HCT116 (cell line): ENCODE measurements around the gene CPSF7. TPM values are rescaled to one million over a fixed set of nuclear protein-coding genes. Genes with fewer than 3 reads are reported as not detected.

Experiments
- ATAC-seq: fragments of 200-7000 bp; cut with Tn5 transposase; 2 replicates; pipeline ENCODE4 v1.9.1; 2020; ENCODE audit warnings: mild to moderate bottlenecking, moderate library complexity
- BruUV-seq: library from RNA; stranded (reverse); fragments of 400-500 nt; replicated peaks from 2 replicates; lab custom pipeline; 2021; lab: Mats Ljungman, UMichigan
- CTCF ChIA-PET: fragments of 300-600 bp; sonication (Branson Sonifier 250); formaldehyde crosslinking; loops from one replicate; lab custom pipeline; 2021; ENCODE audit warnings: antibody characterized with exemption; lab: Charles Lee
- POLR2A ChIA-PET: fragments of 300-600, 350-600 bp; sonication (Branson Sonifier 250); formaldehyde crosslinking; loops from one replicate; lab custom pipeline; 2021; ENCODE audit warnings: antibody characterized with exemption; lab: Charles Lee
- RAD21 ChIA-PET, 2 experiments: fragments of 300-600 bp; sonication (Branson Sonifier 250); formaldehyde crosslinking; loops; one replicate each; lab custom pipeline; 2023; ENCODE audit warnings: low total read pairs in 2 of 2; ENCODE audit not compliant: uncharacterized antibody in 2 of 2, unreplicated experiment in 2 of 2, low non-redundant PET in 1 of 2; lab: Charles Lee
- DNase-seq: peaks from one replicate; pipeline ENCODE4 v3.0.0-alpha.2; 2010; ENCODE audit warnings: low read depth, low spot score
- H2AFZ ChIP-seq: fragments of 200-600 bp; shearing (Covaris generic), sonication (generic); 2 replicates; pipeline ENCODE4 v1.6.1; 2017; ENCODE audit warnings: low read depth, mixed run types, mixed read lengths, antibody characterized with exemption, low read length; ENCODE audit not compliant: poor library complexity, severe bottlenecking
- H3K27ac ChIP-seq: 2 replicates; pipeline ENCODE4 v1.5.1; 2012; ENCODE audit warnings: low read depth, low read length
- H3K27me3 ChIP-seq: fragments of 200-600 bp; sonication (generic); 2 replicates; pipeline ENCODE4 v1.6.1; 2016; ENCODE audit warnings: mixed run types, low read length, mixed read lengths; ENCODE audit not compliant: insufficient read depth
- H3K36me3 ChIP-seq, 2 experiments: fragments of 200-500 bp in 1 of 2; fragments of 200-600 bp in 1 of 2; sonication (Bioruptor generic) in 1 of 2; sonication (generic) in 1 of 2; 2 replicates each; pipeline versions ENCODE4 v1.5.1 to v1.6.1; 2014 to 2016; ENCODE audit warnings: low read length in 2 of 2, inconsistent platforms in 1 of 2, mixed read lengths in 1 of 2, mixed run types in 1 of 2; ENCODE audit not compliant: insufficient read depth in 2 of 2, control insufficient read depth in 1 of 2
- H3K4me1 ChIP-seq, 2 experiments: fragments of 200-600 bp in 1 of 2; sonication (generic) in 1 of 2; 2 replicates each; pipeline versions ENCODE4 v1.5.1 to v1.6.1; 2012 to 2017; ENCODE audit warnings: low read length in 2 of 2, inconsistent platforms in 1 of 2, mild to moderate bottlenecking in 1 of 2, mixed read lengths in 1 of 2, mixed run types in 1 of 2, moderate library complexity in 1 of 2; ENCODE audit not compliant: insufficient read depth in 2 of 2, control insufficient read depth in 1 of 2
- H3K4me2 ChIP-seq: fragments of 200-600 bp; sonication (generic); 2 replicates; pipeline ENCODE4 v1.6.1; 2017; ENCODE audit warnings: mixed run types, low read length, mixed read lengths
- H3K4me3 ChIP-seq, 2 experiments: fragments of 200-600 bp in 1 of 2; sonication (generic) in 1 of 2; replicated peaks in 1 of 2; 2 replicates each; pipeline ENCODE4 v1.5.1; 2011 to 2016; ENCODE audit warnings: low read length in 2 of 2, control low read depth in 1 of 2, low read depth in 1 of 2, mild to moderate bottlenecking in 1 of 2, mixed read lengths in 1 of 2, mixed run types in 1 of 2
- H3K79me2 ChIP-seq: fragments of 200-600 bp; sonication (generic); 2 replicates; pipeline ENCODE4 v1.6.1; 2017; ENCODE audit warnings: mild to moderate bottlenecking, mixed run types, low read length, moderate library complexity, mixed read lengths; ENCODE audit not compliant: insufficient read depth
- H3K9ac ChIP-seq: fragments of 200-600 bp; sonication (generic); 2 replicates; pipeline ENCODE4 v1.6.1; 2016; ENCODE audit warnings: low read length, mixed read lengths
- H3K9me2 ChIP-seq: fragments of 200-600 bp; sonication (generic), shearing (Covaris generic); 2 replicates; pipeline ENCODE4 v1.6.1; 2017; ENCODE audit warnings: mixed run types, mild to moderate bottlenecking, moderate library complexity; ENCODE audit not compliant: insufficient read depth
- H3K9me3 ChIP-seq, 2 experiments: fragments of 200-500 bp in 1 of 2; fragments of 200-600 bp in 1 of 2; sonication (Bioruptor generic) in 1 of 2; sonication (generic) in 1 of 2; 2 replicates each; pipeline ENCODE4 v1.6.1; 2014 to 2017; ENCODE audit warnings: low read length in 2 of 2, mixed read lengths in 2 of 2, inconsistent platforms in 1 of 2, low read depth in 1 of 2, mild to moderate bottlenecking in 1 of 2, mixed run types in 1 of 2, moderate library complexity in 1 of 2; ENCODE audit not compliant: control insufficient read depth in 1 of 2, insufficient read depth in 1 of 2
- H4K20me1 ChIP-seq: fragments of 200-600 bp; sonication (generic), shearing (Covaris generic); 2 replicates; pipeline ENCODE4 v1.6.1; 2017; ENCODE audit warnings: mixed run types, mild to moderate bottlenecking, moderate library complexity; ENCODE audit not compliant: insufficient read depth
- CEBPB ChIP-seq: IDR thresholded peaks from 2 replicates; pipeline ENCODE4 v1.6.1; 2012; ENCODE audit warnings: low read depth
- EZH2 ChIP-seq: fragments of 200-600 bp; sonication (generic); IDR thresholded peaks from 2 replicates; pipeline ENCODE4 v1.6.1; 2017; ENCODE audit warnings: antibody characterized with exemption, mixed run types
- FOSL1 ChIP-seq: IDR thresholded peaks from 2 replicates; pipeline ENCODE4 v1.6.1; 2012; ENCODE audit warnings: low read depth
- POLR2A ChIP-seq: IDR thresholded peaks from 2 replicates; pipeline ENCODE4 v1.7.0; 2011; ENCODE audit warnings: borderline replicate concordance; ENCODE audit not compliant: insufficient read depth, insufficient read length; ENCODE audit errors: extremely low read depth
- POLR2AphosphoS5 ChIP-seq: IDR thresholded peaks from 2 replicates; pipeline ENCODE4 v1.6.1; 2011; ENCODE audit warnings: mild to moderate bottlenecking, low read depth, low read length, moderate library complexity
- SIN3A ChIP-seq: IDR thresholded peaks from 2 replicates; pipeline ENCODE4 v1.6.1; 2012; ENCODE audit warnings: low read depth
- TCF7L2 ChIP-seq: IDR thresholded peaks from 2 replicates; pipeline ENCODE4 v1.7.0; 2011; ENCODE audit warnings: borderline replicate concordance, inconsistent platforms; ENCODE audit not compliant: insufficient read depth, insufficient read length; ENCODE audit errors: extremely low read depth
- YY1 ChIP-seq: IDR thresholded peaks from 2 replicates; pipeline ENCODE4 v1.6.1; 2011; ENCODE audit warnings: low read length, low read depth, moderate library complexity, mild to moderate bottlenecking; ENCODE audit not compliant: insufficient replicate concordance; ENCODE audit errors: extremely low read depth
- intact Hi-C: fragments of 100-400 bp; cut with micrococcal nuclease; formaldehyde crosslinking; loops from 2 replicates; pipeline ENCODE4 v1.10.0; 2022
- total RNA-seq: library from RNA; stranded (reverse); gene quantifications from one replicate; pipeline ENCODE4 v1.2.1, GENCODE V29; 2021; ENCODE audit not compliant: unreplicated experiment
- TF ChIP-seq, protein P1 (sequence below): IDR thresholded peaks from 2 replicates; pipeline ENCODE4 v1.6.1; 2011; ENCODE audit warnings: mild to moderate bottlenecking, low read length, moderate library complexity; ENCODE audit not compliant: insufficient replicate concordance; ENCODE audit errors: extremely low read depth
- TF ChIP-seq, protein P2 (sequence below), 3 experiments: fragments of 200-600 bp in 1 of 3; sonication (generic) in 1 of 3; IDR thresholded peaks in 2 of 3; conservative IDR thresholded peaks in 1 of 3; 2 replicates each; pipeline ENCODE4 v1.5.1; 2012 to 2017; ENCODE audit warnings: low read depth in 2 of 3, low read length in 2 of 3, antibody characterized with exemption in 1 of 3, borderline replicate concordance in 1 of 3, control low read depth in 1 of 3, mild to moderate bottlenecking in 1 of 3, mixed read lengths in 1 of 3, mixed run types in 1 of 3, moderate library complexity in 1 of 3; ENCODE audit not compliant: insufficient read depth in 1 of 3
- TF ChIP-seq, protein P3 (sequence below): IDR thresholded peaks from 2 replicates; pipeline ENCODE4 v1.6.1; 2012

The CPSF7 gene
- total RNA-seq, 1 experiment from 2014 or later: 110 TPM

DNA sequence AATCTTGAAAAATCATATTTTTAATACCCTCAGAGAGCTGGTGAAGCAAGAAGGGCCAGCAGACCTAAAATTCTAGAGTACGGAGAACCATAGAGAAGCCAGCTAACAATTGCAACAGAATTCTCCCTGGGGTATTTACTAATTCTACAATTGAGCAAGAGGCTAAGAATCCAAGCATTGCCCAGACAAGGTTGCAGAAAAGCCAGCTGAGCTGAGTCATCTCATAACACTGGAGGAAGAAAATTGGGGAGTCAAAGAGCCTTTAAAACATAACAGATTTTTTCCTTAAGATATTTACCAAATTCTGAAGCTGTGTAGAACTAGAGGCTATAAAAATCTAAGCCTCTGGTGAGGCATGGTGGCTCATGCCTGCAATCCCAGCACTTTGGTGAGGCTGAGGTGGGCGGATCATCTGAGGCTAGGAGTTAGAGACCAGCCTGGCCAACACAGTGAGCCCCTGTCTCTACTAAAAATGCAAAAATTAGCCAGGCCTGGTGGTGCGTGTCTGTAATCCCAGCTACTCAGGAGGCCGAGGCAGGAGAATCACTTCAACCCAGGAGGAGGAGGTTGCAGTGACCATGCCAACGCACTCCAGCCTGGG lies 51.0 kb downstream of the CPSF7 start:
- no peak overlapping the region for H3K4me3 ChIP-seq
- H3K27me3 ChIP-seq: no peaks in the 10 kb centered on the region
- H3K9me2 ChIP-seq: no peaks in the 10 kb centered on the region
- no peaks in the 10 kb centered on the region for H4K20me1 ChIP-seq
- H3K27ac ChIP-seq: no peak overlapping the region
- H3K4me1 ChIP-seq: no peaks in the 10 kb centered on the region
- intact Hi-C loops: no loop called here
- ChIA-PET POLR2A (interaction anchor here (1.1 kb wide), 1 partner anchor 16 kb away, joined by 3 read pairs; the partner anchor contains the start of gene TMEM138), RAD21 (no interaction called here)
- no peaks in the 10 kb centered on the region for H3K9me3 ChIP-seq
- ATAC-seq (no peak), DNase-seq (no peak)
- no peak overlapping the region for H3K4me2 ChIP-seq
- TF ChIP-seq SIN3A (no peak), POLR2A (no peak), FOSL1 (no peak), YY1 (no peak), CEBPB (no peak), POLR2AphosphoS5 (no peak), EZH2 (no peak), TCF7L2 (no peak)
- TF ChIP-seq, protein P1, sequence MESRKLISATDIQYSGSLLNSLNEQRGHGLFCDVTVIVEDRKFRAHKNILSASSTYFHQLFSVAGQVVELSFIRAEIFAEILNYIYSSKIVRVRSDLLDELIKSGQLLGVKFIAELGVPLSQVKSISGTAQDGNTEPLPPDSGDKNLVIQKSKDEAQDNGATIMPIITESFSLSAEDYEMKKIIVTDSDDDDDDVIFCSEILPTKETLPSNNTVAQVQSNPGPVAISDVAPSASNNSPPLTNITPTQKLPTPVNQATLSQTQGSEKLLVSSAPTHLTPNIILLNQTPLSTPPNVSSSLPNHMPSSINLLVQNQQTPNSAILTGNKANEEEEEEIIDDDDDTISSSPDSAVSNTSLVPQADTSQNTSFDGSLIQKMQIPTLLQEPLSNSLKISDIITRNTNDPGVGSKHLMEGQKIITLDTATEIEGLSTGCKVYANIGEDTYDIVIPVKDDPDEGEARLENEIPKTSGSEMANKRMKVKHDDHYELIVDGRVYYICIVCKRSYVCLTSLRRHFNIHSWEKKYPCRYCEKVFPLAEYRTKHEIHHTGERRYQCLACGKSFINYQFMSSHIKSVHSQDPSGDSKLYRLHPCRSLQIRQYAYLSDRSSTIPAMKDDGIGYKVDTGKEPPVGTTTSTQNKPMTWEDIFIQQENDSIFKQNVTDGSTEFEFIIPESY: no peak
- TF ChIP-seq, protein P2, sequence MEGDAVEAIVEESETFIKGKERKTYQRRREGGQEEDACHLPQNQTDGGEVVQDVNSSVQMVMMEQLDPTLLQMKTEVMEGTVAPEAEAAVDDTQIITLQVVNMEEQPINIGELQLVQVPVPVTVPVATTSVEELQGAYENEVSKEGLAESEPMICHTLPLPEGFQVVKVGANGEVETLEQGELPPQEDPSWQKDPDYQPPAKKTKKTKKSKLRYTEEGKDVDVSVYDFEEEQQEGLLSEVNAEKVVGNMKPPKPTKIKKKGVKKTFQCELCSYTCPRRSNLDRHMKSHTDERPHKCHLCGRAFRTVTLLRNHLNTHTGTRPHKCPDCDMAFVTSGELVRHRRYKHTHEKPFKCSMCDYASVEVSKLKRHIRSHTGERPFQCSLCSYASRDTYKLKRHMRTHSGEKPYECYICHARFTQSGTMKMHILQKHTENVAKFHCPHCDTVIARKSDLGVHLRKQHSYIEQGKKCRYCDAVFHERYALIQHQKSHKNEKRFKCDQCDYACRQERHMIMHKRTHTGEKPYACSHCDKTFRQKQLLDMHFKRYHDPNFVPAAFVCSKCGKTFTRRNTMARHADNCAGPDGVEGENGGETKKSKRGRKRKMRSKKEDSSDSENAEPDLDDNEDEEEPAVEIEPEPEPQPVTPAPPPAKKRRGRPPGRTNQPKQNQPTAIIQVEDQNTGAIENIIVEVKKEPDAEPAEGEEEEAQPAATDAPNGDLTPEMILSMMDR (IDR thresholded peaks at IDR 0.05 in 2 of 3, conservative IDR thresholded peaks at IDR 0.05 in 1 of 3; ENCODE audit: borderline replicate concordance in 1 of 3, insufficient read depth in 1 of 3, low read depth in 2 of 3, low read length in 2 of 3): no peak
- TF ChIP-seq, protein P3, sequence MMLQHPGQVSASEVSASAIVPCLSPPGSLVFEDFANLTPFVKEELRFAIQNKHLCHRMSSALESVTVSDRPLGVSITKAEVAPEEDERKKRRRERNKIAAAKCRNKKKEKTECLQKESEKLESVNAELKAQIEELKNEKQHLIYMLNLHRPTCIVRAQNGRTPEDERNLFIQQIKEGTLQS: no peak
- TF ChIP-seq, all 23 proteins: peak for 0
- CTCF ChIA-PET: interaction anchor here (1.1 kb wide), 1 partner anchor 43 kb away, joined by 4 read pairs; no protein-coding TSS in a partner anchor
- no peak overlapping the region for H2AFZ ChIP-seq
- BruUV-seq: no TSS peak
- H3K36me3 ChIP-seq: no peaks in the 10 kb centered on the region
- no peaks in the 10 kb centered on the region for H3K79me2 ChIP-seq
- H3K9ac ChIP-seq: no peak overlapping the region
